Mammary epithelial cell (primary cell): ENCODE data around the gene BRCA2.

ENCODE experiments used
- EZH2 ChIP-seq: IDR thresholded peaks from 2 replicates; pipeline ENCODE4 v1.6.1; 2012; ENCODE audit warnings: low read length, inconsistent platforms, borderline replicate concordance
- TF ChIP-seq, protein P1 (sequence below), 2 donors: IDR thresholded peaks in 1 of 2; conservative IDR thresholded peaks in 1 of 2; 2 replicates each; pipeline ENCODE4 v1.5.1; 2011 to 2012; ENCODE audit warnings: inconsistent platforms in 2 of 2, low read length in 2 of 2, mild to moderate bottlenecking in 2 of 2, control low read depth in 1 of 2, low read depth in 1 of 2; ENCODE audit not compliant: insufficient read depth in 1 of 2; ENCODE audit errors: extremely low read depth in 1 of 2

DNA sequence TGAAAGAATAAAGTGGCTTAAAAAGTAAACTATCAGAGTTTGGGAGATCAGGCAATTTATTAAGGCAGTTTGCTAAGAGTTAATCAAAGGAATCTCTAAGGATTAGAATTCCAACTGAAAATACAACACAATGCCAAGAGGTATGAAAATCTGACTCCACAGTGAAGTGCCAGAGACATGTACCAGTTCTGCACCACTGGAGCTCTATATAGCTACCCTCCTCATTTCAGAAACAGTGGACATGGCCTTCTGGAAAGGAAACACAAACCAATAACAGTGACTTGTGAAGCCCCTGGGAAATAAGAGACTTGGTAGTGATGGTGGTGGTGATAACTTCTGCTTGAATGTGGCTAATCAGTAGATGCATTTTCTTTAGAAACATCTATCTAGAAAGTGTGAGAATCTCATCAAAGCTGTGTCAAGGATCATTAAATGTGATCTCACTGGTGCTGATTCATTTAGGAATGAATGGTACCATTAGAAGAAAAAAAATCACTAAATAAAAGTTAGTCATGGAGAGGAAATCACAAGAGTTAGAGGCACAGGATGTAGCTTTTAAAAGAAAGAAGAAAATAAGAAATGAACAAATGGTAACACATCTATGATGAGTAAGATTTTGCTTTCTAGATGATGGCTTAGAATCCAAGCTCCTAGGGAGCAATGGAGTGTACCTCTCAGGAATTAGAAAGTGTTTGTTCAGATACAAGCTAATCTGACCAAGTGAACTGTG lies 132.8 kb downstream of the BRCA2 start:
- no peak for TF ChIP-seq EZH2
- TF ChIP-seq, protein P1, sequence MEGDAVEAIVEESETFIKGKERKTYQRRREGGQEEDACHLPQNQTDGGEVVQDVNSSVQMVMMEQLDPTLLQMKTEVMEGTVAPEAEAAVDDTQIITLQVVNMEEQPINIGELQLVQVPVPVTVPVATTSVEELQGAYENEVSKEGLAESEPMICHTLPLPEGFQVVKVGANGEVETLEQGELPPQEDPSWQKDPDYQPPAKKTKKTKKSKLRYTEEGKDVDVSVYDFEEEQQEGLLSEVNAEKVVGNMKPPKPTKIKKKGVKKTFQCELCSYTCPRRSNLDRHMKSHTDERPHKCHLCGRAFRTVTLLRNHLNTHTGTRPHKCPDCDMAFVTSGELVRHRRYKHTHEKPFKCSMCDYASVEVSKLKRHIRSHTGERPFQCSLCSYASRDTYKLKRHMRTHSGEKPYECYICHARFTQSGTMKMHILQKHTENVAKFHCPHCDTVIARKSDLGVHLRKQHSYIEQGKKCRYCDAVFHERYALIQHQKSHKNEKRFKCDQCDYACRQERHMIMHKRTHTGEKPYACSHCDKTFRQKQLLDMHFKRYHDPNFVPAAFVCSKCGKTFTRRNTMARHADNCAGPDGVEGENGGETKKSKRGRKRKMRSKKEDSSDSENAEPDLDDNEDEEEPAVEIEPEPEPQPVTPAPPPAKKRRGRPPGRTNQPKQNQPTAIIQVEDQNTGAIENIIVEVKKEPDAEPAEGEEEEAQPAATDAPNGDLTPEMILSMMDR (conservative IDR thresholded peaks at IDR 0.05 in 1 of 2, IDR thresholded peaks at IDR 0.05 in 1 of 2; ENCODE audit: extremely low read depth in 1 of 2, insufficient read depth in 1 of 2, low read depth in 1 of 2, low read length in 2 of 2), result no peak
